Hindlimb muscle (tissue), 1 donor: ENCODE data around the gene CDH22. TPM values are rescaled to one million over a fixed set of nuclear protein-coding genes. Genes with fewer than 3 reads are reported as not detected.

Experiments
- DNase-seq: peaks from one replicate; pipeline ENCODE4 v3.0.0-alpha.2; 2013
- polyA plus RNA-seq: library from polyadenylated mRNA; unstranded; fragments of 120-200 nt; gene quantifications from one replicate; pipeline ENCODE4 v1.2.1, GENCODE V29; 2013; ENCODE audit not compliant: insufficient read length

The CDH22 gene
- polyA plus RNA-seq, 1 donor, result 0.35 TPM

- no peak for DNase-seq
Observed at GRCh38 chr20:46343975-46344357, 35.7 kb upstream of the CDH22 start.

- no peak for DNase-seq
Observed at GRCh38 chr20:46343348-46343974, 35.2 kb upstream of the CDH22 start.

GRCh38 chr20:46342451-46343347, 34.4 kb upstream of the CDH22 start:
- DNase-seq, result no peak

- no peak for DNase-seq
Observed at GRCh38 chr20:46342010-46342378, 33.7 kb upstream of the CDH22 start.

GRCh38 chr20:46341074-46342009, 33.0 kb upstream of the CDH22 start:
- DNase-seq, result no peak

- no peak for DNase-seq
Observed at GRCh38 chr20:46339037-46339436, 30.7 kb upstream of the CDH22 start.

GRCh38 chr20:46336735-46337134, 28.4 kb upstream of the CDH22 start:
- no peak for DNase-seq

- no peak for DNase-seq
Observed at GRCh38 chr20:46334303-46334904, 26.1 kb upstream of the CDH22 start.

GRCh38 chr20:46333161-46333991, 25.1 kb upstream of the CDH22 start:
- DNase-seq, result no peak

GRCh38 chr20:46332373-46333160, 24.3 kb upstream of the CDH22 start:
- DNase-seq, result no peak

- no peak for DNase-seq
Observed at GRCh38 chr20:46331611-46332361, 23.5 kb upstream of the CDH22 start.

GRCh38 chr20:46330831-46331371, 22.6 kb upstream of the CDH22 start:
- no peak for DNase-seq

- no peak for DNase-seq
Observed at GRCh38 chr20:46330072-46330763, 21.9 kb upstream of the CDH22 start.

GRCh38 chr20:46328200-46328882, 20.0 kb upstream of the CDH22 start:
- no peak for DNase-seq

- no peak for DNase-seq
Observed at GRCh38 chr20:46327557-46327956, 19.3 kb upstream of the CDH22 start.

GRCh38 chr20:46325789-46326188, 17.5 kb upstream of the CDH22 start:
- no peak for DNase-seq

- no peak for DNase-seq
Observed at GRCh38 chr20:46324960-46325703, 16.8 kb upstream of the CDH22 start.

- no peak for DNase-seq
Observed at GRCh38 chr20:46324379-46324778, 16.1 kb upstream of the CDH22 start.
